Endothelial cell of umbilical vein (primary cell): ENCODE results near the gene SEC63. TPM values are rescaled to one million over a fixed set of nuclear protein-coding genes. Genes with fewer than 3 reads are reported as not detected.
"Not testable (repeated sequence)": the region's sequence is repeated elsewhere in the genome, so short reads cannot be mapped to it uniquely, and the experiment has no call there.

ENCODE experiments used
- BruUV-seq: library from RNA; stranded (reverse); fragments of 400-500 nt; replicated peaks from 2 replicates; lab custom pipeline; 2021; lab: Mats Ljungman, UMichigan
- CTCF ChIA-PET: fragments of 300-600, 350-600 bp; sonication (Branson Sonifier 250); formaldehyde crosslinking; loops from one replicate; lab custom pipeline; 2021; ENCODE audit warnings: antibody characterized with exemption, inconsistent platforms; lab: Charles Lee
- POLR2A ChIA-PET: fragments of 300-600, 350-600 bp; sonication (Branson Sonifier 250); formaldehyde crosslinking; loops from one replicate; lab custom pipeline; 2021; ENCODE audit warnings: antibody characterized with exemption, inconsistent platforms; lab: Charles Lee
- DNase-seq: peaks from one replicate; pipeline ENCODE4 v3.0.0-alpha.2; 2011; ENCODE audit warnings: low read depth, low spot score
- FAIRE-seq: peaks from 2 replicates; lab custom pipeline; 2011; peaks lifted over from hg19 to GRCh38; lab: Jason Lieb, UNC
- H2AFZ ChIP-seq: 2 replicates; pipeline ENCODE4 v1.6.0; 2012; ENCODE audit warnings: low read depth, low read length, control low read depth, inconsistent platforms
- H3K27ac ChIP-seq: 2 replicates; pipeline ENCODE4 v1.5.1; 2011; ENCODE audit warnings: low read depth, mild to moderate bottlenecking, control low read depth, low read length, moderate library complexity; ENCODE audit not compliant: insufficient read depth
- H3K27me3 ChIP-seq, 2 experiments: 2 replicates each; pipeline versions ENCODE4 v1.6.0 to v1.6.1; 2011; ENCODE audit warnings: low read length in 2 of 2, mixed read lengths in 1 of 2; ENCODE audit not compliant: control insufficient read depth in 2 of 2, insufficient read depth in 2 of 2
- H3K36me3 ChIP-seq, 2 experiments: 2 replicates in 1 of 2; 3 replicates in 1 of 2; pipeline ENCODE4 v1.5.1; 2011; ENCODE audit warnings: low read length in 2 of 2, mild to moderate bottlenecking in 1 of 2, moderate library complexity in 1 of 2; ENCODE audit not compliant: control insufficient read depth in 2 of 2, insufficient read depth in 2 of 2; ENCODE audit errors: extremely low read depth in 1 of 2
- H3K4me1 ChIP-seq: 3 replicates; pipeline ENCODE4 v1.5.1; 2011; ENCODE audit warnings: mild to moderate bottlenecking, low read length; ENCODE audit not compliant: control insufficient read depth, insufficient read depth; ENCODE audit errors: extremely low read depth
- H3K4me2 ChIP-seq: 2 replicates; pipeline ENCODE4 v1.6.1; 2011; ENCODE audit warnings: low read length, control low read depth, mixed read lengths; ENCODE audit not compliant: insufficient read depth
- H3K4me3 ChIP-seq, 3 experiments: fragments of 200-600 bp in 1 of 3; sonication (generic), shearing (Covaris generic) in 1 of 3; replicated peaks in 1 of 3; 2 replicates each; pipeline ENCODE4 v1.5.1; 2011 to 2016; ENCODE audit warnings: control low read depth in 3 of 3, low read length in 3 of 3, mild to moderate bottlenecking in 2 of 3, inconsistent platforms in 1 of 3, low read depth in 1 of 3, moderate library complexity in 1 of 3; ENCODE audit not compliant: insufficient read depth in 1 of 3
- H3K79me2 ChIP-seq: 2 replicates; pipeline ENCODE4 v1.6.0; 2012; ENCODE audit warnings: low read length, inconsistent platforms; ENCODE audit not compliant: control insufficient read depth, insufficient read depth
- H3K9ac ChIP-seq: replicated peaks from 2 replicates; pipeline ENCODE3; 2011; ENCODE audit warnings: low read length, control low read depth; ENCODE audit not compliant: insufficient read depth; ENCODE audit errors: extremely low read depth
- H3K9me1 ChIP-seq: replicated peaks from 3 replicates; pipeline ENCODE4 v1.6.0; 2011; ENCODE audit warnings: mild to moderate bottlenecking, low read length; ENCODE audit not compliant: control insufficient read depth, insufficient read depth; ENCODE audit errors: extremely low read depth
- H3K9me3 ChIP-seq: replicated peaks from 2 replicates; pipeline ENCODE4 v1.5.1; 2012; ENCODE audit warnings: low read length, inconsistent platforms; ENCODE audit not compliant: control insufficient read depth, insufficient read depth
- H4K20me1 ChIP-seq: replicated peaks from 2 replicates; pipeline ENCODE3; 2011; ENCODE audit warnings: mild to moderate bottlenecking, low read length; ENCODE audit not compliant: control insufficient read depth, insufficient read depth; ENCODE audit errors: extremely low read depth
- FOS ChIP-seq: IDR thresholded peaks from 2 replicates; pipeline ENCODE4 v1.6.1; 2011; ENCODE audit warnings: mild to moderate bottlenecking, low read length, moderate library complexity, borderline replicate concordance; ENCODE audit not compliant: insufficient read depth
- JUN ChIP-seq: IDR thresholded peaks from 2 replicates; pipeline ENCODE4 v1.6.1; 2011; ENCODE audit warnings: borderline replicate concordance, low read depth; ENCODE audit not compliant: insufficient read length, insufficient read depth
- MYC ChIP-seq: IDR thresholded peaks from one replicate; pipeline ENCODE4 v1.6.1; 2011; ENCODE audit warnings: mild to moderate bottlenecking, low read depth, low read length
- POLR2AphosphoS5 ChIP-seq: IDR thresholded peaks from 2 replicates; pipeline ENCODE4 v1.6.1; 2012; ENCODE audit warnings: low read depth, mild to moderate bottlenecking, control low read depth, low read length, moderate library complexity; ENCODE audit not compliant: insufficient read depth
- dilution Hi-C: fragments of 300-500 bp; cut with MboI; formaldehyde crosslinking; loops from one replicate; pipeline ENCODE4 v1.15.0; 2019; ENCODE audit warnings: low sequenced_read_pairs; ENCODE audit not compliant: extremely low pct_ligation_motif_present
- intact Hi-C: fragments of 100-400 bp; cut with micrococcal nuclease; formaldehyde crosslinking; loops from one replicate; pipeline ENCODE4 v1.10.0; 2022
- polyA plus RNA-seq, 4 experiments: library from polyadenylated mRNA; depleted of rRNA in 3 of 4; stranded (reverse) in 3 of 4; unstranded in 1 of 4; fragments of >200 nt; gene quantifications; 2 replicates each; pipeline versions ENCODE4 v1.2.1 to v1.2.3, GENCODE V29; 2011 to 2012; ENCODE audit warnings: missing spikeins in 1 of 4
- total RNA-seq: library from RNA; stranded (reverse); gene quantifications from 2 replicates; pipeline ENCODE4 v1.2.3, GENCODE V29; 2021
- TF ChIP-seq, protein P1 (sequence below): IDR thresholded peaks from 2 replicates; pipeline ENCODE4 v1.6.1; 2011; ENCODE audit not compliant: insufficient read depth, insufficient read length
- TF ChIP-seq, protein P2 (sequence below), 2 donors: IDR thresholded peaks; 1 replicate in 1 of 2; 2 replicates in 1 of 2; pipeline ENCODE4 v1.5.1; 2011; ENCODE audit warnings: low read length in 2 of 2, mild to moderate bottlenecking in 2 of 2, moderate library complexity in 2 of 2, control low read depth in 1 of 2, inconsistent platforms in 1 of 2, low read depth in 1 of 2; ENCODE audit not compliant: insufficient read depth in 1 of 2; ENCODE audit errors: extremely low read depth in 1 of 2

SEC63 gene
- total and polyA plus RNA-seq, 2 donors (not counting 3 experiments of a cell fraction or from before 2014, with no cell fraction given), result 14.8 to 132 TPM

DNA sequence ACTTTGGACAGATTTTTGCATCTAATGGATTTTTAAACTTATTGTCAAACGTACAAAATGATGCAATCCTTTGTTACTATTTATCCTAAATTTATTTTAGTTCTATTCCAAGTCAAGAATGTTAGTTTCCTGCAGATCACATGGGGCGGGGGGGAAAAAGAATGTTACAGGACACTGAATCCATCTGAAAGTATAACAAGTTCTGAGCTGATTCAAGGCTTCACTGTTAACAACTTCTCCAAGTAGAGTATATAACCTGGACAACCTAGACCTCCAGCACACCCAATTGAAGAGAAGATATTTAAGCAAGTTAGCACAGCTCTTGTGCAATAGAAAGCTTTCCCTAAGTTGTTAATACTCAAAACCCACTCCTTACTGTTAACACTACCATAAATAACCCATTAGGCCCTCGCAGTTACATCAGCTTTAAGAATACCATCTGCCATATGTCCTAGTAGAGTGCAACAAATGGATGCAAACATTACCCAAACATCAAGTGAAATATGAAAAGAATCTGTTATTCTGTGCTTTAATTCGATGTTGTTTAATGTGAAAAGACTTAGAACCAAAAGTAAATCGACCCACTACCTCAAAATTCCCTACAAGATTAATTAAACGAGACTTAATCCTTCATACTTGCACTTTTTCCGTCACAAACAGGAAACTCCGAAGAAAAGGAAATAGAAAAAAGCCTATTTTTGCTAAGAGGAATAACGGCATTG, 1.3 kb downstream of the SEC63 start:
- peaks cover 54% of the 10 kb centered on the region for H3K79me2 ChIP-seq
- H4K20me1 ChIP-seq, result peaks cover 3% of the 10 kb centered on the region
- BruUV-seq, result TSS peak; percentile 33
- no peak for TF ChIP-seq FOS
- TF ChIP-seq POLR2AphosphoS5, result no peak
- TF ChIP-seq, protein P1, sequence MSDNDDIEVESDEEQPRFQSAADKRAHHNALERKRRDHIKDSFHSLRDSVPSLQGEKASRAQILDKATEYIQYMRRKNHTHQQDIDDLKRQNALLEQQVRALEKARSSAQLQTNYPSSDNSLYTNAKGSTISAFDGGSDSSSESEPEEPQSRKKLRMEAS, result no peak
- TF ChIP-seq JUN, result no peak
- H3K9me3 ChIP-seq, result no peaks in the 10 kb centered on the region
- ChIA-PET CTCF (interaction anchor here (0.9 to 1.7 kb wide), 5 partner anchors 15 to 108 kb away, joined by 3 to 4 read pairs (median 4); no protein-coding TSS in a partner anchor), POLR2A (no interaction called here)
- peak overlapping the region; percentile 97 for H3K9ac ChIP-seq
- peak overlapping the region; percentile 79 to 94 (median 93) for H3K4me3 ChIP-seq
- H3K4me1 ChIP-seq, result peaks cover 12% of the 10 kb centered on the region
- no peaks in the 10 kb centered on the region for H3K27me3 ChIP-seq
- no peaks in the 10 kb centered on the region for H3K9me1 ChIP-seq
- no peak overlapping the region for H2AFZ ChIP-seq
- H3K27ac ChIP-seq, result peak overlapping the region; percentile 91
- no peaks in the 10 kb centered on the region for H3K36me3 ChIP-seq
- H3K4me2 ChIP-seq, result peak overlapping the region; percentile 93
- intact Hi-C loops, result loop anchor here (1.0 to 10.0 kb wide), 2 partner anchors 462 to 928 kb away; partner anchors contain the start of genes MTRES1 and SOBP
- dilution Hi-C loops, result no loop called here
- no peak for DNase-seq
- FAIRE-seq, result no peak

DNA sequence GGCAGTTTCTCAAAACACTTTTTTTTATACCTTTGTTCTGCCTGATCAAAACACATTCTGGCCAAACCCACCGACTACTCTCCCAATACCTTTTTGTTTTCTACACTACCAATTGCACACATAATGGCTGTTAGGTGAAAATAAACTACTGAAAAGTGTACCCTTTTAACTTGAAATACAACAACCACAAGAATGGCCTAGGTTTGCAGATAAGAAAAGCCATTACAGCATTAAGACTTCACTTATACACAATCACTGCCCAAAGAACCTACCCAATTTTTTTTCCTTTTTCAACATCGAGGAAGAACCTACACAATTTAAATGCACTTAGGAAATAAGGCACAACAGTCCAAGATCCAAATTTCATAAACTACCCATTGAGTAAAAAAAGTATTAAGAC, 1.8 kb downstream of the SEC63 start:
- no TSS peak for BruUV-seq
- H3K9me3 ChIP-seq, result no peaks in the 10 kb centered on the region
- peaks cover 3% of the 10 kb centered on the region for H4K20me1 ChIP-seq
- TF ChIP-seq POLR2AphosphoS5 (no peak), MYC (no peak)
- TF ChIP-seq, protein P2, sequence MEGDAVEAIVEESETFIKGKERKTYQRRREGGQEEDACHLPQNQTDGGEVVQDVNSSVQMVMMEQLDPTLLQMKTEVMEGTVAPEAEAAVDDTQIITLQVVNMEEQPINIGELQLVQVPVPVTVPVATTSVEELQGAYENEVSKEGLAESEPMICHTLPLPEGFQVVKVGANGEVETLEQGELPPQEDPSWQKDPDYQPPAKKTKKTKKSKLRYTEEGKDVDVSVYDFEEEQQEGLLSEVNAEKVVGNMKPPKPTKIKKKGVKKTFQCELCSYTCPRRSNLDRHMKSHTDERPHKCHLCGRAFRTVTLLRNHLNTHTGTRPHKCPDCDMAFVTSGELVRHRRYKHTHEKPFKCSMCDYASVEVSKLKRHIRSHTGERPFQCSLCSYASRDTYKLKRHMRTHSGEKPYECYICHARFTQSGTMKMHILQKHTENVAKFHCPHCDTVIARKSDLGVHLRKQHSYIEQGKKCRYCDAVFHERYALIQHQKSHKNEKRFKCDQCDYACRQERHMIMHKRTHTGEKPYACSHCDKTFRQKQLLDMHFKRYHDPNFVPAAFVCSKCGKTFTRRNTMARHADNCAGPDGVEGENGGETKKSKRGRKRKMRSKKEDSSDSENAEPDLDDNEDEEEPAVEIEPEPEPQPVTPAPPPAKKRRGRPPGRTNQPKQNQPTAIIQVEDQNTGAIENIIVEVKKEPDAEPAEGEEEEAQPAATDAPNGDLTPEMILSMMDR (IDR thresholded peaks at IDR 0.05; ENCODE audit: extremely low read depth in 1 of 2, insufficient read depth in 1 of 2, low read depth in 1 of 2, low read length in 2 of 2), result no peak
- H3K9me1 ChIP-seq, result no peaks in the 10 kb centered on the region
- DNase-seq (no peak), FAIRE-seq (no peak)
- peaks cover 60% of the 10 kb centered on the region for H3K79me2 ChIP-seq
- ChIA-PET CTCF (interaction anchor here (0.9 kb wide), 1 partner anchor 15 kb away, joined by 3 read pairs; no protein-coding TSS in a partner anchor), POLR2A (no interaction called here)
- H3K9ac ChIP-seq, result peak overlapping the region; percentile 97
- peaks cover 12% of the 10 kb centered on the region for H3K4me1 ChIP-seq
- H3K27ac ChIP-seq, result no peak overlapping the region
- peak overlapping the region; percentile 79 to 94 (median 93) for H3K4me3 ChIP-seq
- peak overlapping the region; percentile 93 for H3K4me2 ChIP-seq
- H3K27me3 ChIP-seq, result no peaks in the 10 kb centered on the region
- intact Hi-C loops (loop anchor here (10.0 kb wide), 1 partner anchor 461 kb away; the partner anchor contains the start of gene SOBP), dilution Hi-C loops (no loop called here)
- H3K36me3 ChIP-seq, result no peaks in the 10 kb centered on the region
- no peak overlapping the region for H2AFZ ChIP-seq

DNA sequence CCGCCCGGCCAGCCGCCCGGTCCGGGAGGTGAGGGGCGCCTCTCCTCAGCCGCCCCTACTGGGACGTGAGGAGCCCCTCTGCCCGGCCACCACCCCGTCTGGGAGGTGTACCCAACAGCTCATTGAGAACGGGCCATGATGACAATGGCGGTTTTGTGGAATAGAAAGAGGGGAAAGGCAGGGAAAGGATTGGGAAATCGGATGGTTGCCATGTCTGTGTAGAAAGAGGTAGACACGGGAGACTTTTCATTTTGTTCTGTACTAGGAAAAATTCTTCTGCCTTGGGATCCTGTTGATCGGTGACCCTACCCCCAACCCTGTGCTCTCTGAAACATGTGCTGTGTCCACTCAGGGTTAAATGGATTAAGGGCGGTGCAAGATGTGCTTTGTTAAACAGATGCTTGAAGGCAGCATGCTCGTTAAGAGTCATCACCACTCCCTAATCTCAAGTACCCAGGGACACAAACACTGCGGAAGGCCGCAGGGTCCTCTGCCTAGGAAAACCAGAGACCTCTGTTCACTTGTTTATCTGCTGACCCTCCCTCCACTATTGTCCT, 4.1 kb downstream of the SEC63 start:
- H3K4me1 ChIP-seq, result peaks cover 10% of the 10 kb centered on the region
- H3K9me1 ChIP-seq, DNase-seq, H3K27ac ChIP-seq, H3K4me3 ChIP-seq, H3K9me3 ChIP-seq, H4K20me1 ChIP-seq, H3K27me3 ChIP-seq, FAIRE-seq, POLR2A ChIA-PET, H2AFZ ChIP-seq, CTCF ChIA-PET, H3K9ac ChIP-seq, H3K4me2 ChIP-seq, BruUV-seq, dilution Hi-C loops, H3K36me3 ChIP-seq: not testable (repeated sequence)
- peaks cover 82% of the 10 kb centered on the region for H3K79me2 ChIP-seq
- intact Hi-C loops, result loop anchor here (10.0 kb wide), 1 partner anchor 459 kb away; the partner anchor contains the start of gene SOBP
